ENCODE measurements around the gene MACROD1. TPM values are rescaled to one million over a fixed set of nuclear protein-coding genes. Genes with fewer than 3 reads are reported as not detected.

The MACROD1 gene
- total RNA-seq, 1 donor from 2014 or later, result 26.5 TPM

- DNase-seq (ENCODE audit: low spot score in 2 of 2), result no peak
- no peak for TF ChIP-seq CTCF (IDR thresholded peaks at IDR 0.05)
- Histone ChIP-seq H3K4me3 (no peak overlapping the region), H3K27ac (no peak overlapping the region), H3K4me1 (peaks cover 0 to 6% of the 10 kb centered on the region in 2 donors), H3K27me3 (no peaks in the 10 kb centered on the region), H3K9me3 (no peaks in the 10 kb centered on the region), H3K36me3 (no peaks in the 10 kb centered on the region)
- intact Hi-C loops (cut with DNase I), result no loop called here
These were observed 100.8 kb downstream of the MACROD1 start for GRCh38 chr11:64065141-64065465.

- no peaks in the 10 kb centered on the region for H3K9me3 ChIP-seq
- no peak for TF ChIP-seq CTCF (IDR thresholded peaks at IDR 0.05)
- no peaks in the 10 kb centered on the region for H3K27me3 ChIP-seq
- intact Hi-C loops (cut with DNase I), result no loop called here
- no peak overlapping the region for H3K27ac ChIP-seq
- H3K36me3 ChIP-seq, result no peaks in the 10 kb centered on the region
- H3K4me3 ChIP-seq, result no peak overlapping the region
- H3K4me1 ChIP-seq, result peaks cover 0 to 6% of the 10 kb centered on the region in 2 donors
- no peak for DNase-seq (ENCODE audit: low spot score in 2 of 2)
These were observed 101.4 kb downstream of the MACROD1 start for GRCh38 chr11:64064374-64065140.

- H3K36me3 ChIP-seq, result no peaks in the 10 kb centered on the region
- TF ChIP-seq CTCF (IDR thresholded peaks at IDR 0.05), result no peak
- no peaks in the 10 kb centered on the region for H3K9me3 ChIP-seq
- H3K27me3 ChIP-seq, result no peaks in the 10 kb centered on the region
- no peak overlapping the region for H3K4me3 ChIP-seq
- H3K4me1 ChIP-seq, result peaks cover 0 to 6% of the 10 kb centered on the region in 2 donors
- intact Hi-C loops (cut with DNase I), result no loop called here
- no peak for DNase-seq (ENCODE audit: low spot score in 2 of 2)
- H3K27ac ChIP-seq, result no peak overlapping the region
These were observed 102.1 kb downstream of the MACROD1 start for GRCh38 chr11:64063777-64064176.

- no peak for DNase-seq (ENCODE audit: low spot score in 2 of 2)
- no peaks in the 10 kb centered on the region for H3K9me3 ChIP-seq
- H3K27ac ChIP-seq, result no peak overlapping the region
- no peaks in the 10 kb centered on the region for H3K36me3 ChIP-seq
- H3K27me3 ChIP-seq, result no peaks in the 10 kb centered on the region
- no peak for TF ChIP-seq CTCF (IDR thresholded peaks at IDR 0.05)
- intact Hi-C loops (cut with DNase I), result no loop called here
- H3K4me1 ChIP-seq, result peaks cover 0 to 6% of the 10 kb centered on the region in 2 donors
- no peak overlapping the region for H3K4me3 ChIP-seq
These were observed 103.5 kb downstream of the MACROD1 start for GRCh38 chr11:64062185-64063039.

- Histone ChIP-seq H3K27me3 (no peaks in the 10 kb centered on the region), H3K36me3 (no peaks in the 10 kb centered on the region), H3K27ac (no peak overlapping the region), H3K9me3 (no peaks in the 10 kb centered on the region), H3K4me3 (peak overlapping the region; percentile 27 to 60), H3K4me1 (peaks cover 0 to 6% of the 10 kb centered on the region in 2 donors)
- TF ChIP-seq CTCF (IDR thresholded peaks at IDR 0.05), result no peak
- intact Hi-C loops (cut with DNase I), result no loop called here
- no peak for DNase-seq (ENCODE audit: low spot score in 2 of 2)
These were observed 105.0 kb downstream of the MACROD1 start for GRCh38 chr11:64060861-64061444.

Data from ascending aorta (tissue), 2 donors.